ENCODE results near the gene THSD4. TPM values are rescaled to one million over a fixed set of nuclear protein-coding genes. Genes with fewer than 3 reads are reported as not detected.

THSD4 gene
- total RNA-seq, 2 donors from 2014 or later, result 16.3 to 18.8 TPM

- intact Hi-C loops (cut with DNase I), result no loop called here
- DNase-seq (ENCODE audit: low spot score), result no peak
Observed at GRCh38 chr15:71581398-71581930, 466.2 kb downstream of the THSD4 start.

- no peak for DNase-seq (ENCODE audit: low spot score)
- intact Hi-C loops (cut with DNase I), result no loop called here
Observed at GRCh38 chr15:71585159-71585558, 469.9 kb downstream of the THSD4 start.

DNA sequence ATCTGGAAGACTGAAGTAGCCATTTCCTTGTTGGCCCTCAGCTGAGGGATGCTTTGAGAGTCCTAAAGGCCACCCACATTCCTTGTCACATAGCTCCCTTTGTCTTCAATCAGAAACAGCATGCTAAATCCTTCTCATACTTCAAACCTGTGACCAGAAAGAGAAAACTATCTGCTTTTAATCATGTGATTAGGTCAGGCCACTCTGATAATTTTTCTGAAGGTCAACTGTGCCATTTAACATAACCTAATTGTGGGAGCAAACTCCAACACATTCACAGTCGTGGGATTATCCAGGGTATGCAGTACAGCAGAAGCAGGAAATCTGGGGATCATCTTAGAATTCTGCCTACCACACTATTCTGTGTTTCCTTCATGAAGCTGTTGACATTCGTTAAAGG lies 471.2 kb downstream of the THSD4 start:
- no peak for DNase-seq (ENCODE audit: low spot score)
- intact Hi-C loops (cut with DNase I), result no loop called here

GRCh38 chr15:71588746-71589145 lies 473.5 kb downstream of the THSD4 start:
- intact Hi-C loops (cut with DNase I), result no loop called here
- DNase-seq (ENCODE audit: low spot score), result no peak

DNA sequence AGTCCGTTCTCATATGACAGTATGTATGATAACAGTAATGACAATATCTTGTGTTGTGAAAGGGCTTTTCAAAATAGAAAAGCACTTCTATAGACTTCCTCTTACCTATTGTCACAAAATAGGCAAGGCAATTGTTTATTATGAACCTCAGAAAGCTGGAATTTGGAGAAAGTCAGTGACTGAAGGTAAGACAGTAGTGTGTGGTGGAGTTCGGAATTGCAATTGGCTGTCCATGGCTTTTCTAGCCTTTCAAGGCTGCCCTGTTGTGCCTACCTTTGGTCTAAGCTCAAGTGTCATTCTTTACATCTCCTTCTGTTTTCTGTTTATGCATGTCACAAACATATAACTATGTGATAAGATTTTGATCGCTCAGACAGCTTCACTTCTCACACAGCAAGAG lies 475.8 kb downstream of the THSD4 start:
- intact Hi-C loops (cut with DNase I), result no loop called here
- no peak for DNase-seq (ENCODE audit: low spot score)

DNA sequence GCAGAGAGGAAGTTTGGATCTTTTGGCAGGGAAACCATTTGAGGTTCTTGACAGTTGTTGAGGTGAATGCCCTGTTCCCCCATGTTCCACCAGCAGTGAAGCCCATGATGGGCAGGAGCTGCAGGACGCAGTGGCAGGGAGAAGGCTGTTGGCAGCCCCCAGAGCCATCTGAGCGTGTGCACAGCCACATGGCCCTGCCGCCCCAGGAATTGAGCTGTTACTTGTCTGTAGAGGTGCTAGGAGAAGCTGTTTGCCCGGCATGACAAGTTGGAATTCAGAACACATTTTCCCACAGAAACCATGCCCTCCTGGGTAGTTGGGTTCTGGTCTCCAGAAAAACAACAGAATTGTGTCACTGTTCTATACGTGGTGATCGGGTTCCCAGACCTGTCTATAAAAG lies 476.9 kb downstream of the THSD4 start:
- no peak for DNase-seq (ENCODE audit: low spot score)
- intact Hi-C loops (cut with DNase I), result no loop called here

DNA sequence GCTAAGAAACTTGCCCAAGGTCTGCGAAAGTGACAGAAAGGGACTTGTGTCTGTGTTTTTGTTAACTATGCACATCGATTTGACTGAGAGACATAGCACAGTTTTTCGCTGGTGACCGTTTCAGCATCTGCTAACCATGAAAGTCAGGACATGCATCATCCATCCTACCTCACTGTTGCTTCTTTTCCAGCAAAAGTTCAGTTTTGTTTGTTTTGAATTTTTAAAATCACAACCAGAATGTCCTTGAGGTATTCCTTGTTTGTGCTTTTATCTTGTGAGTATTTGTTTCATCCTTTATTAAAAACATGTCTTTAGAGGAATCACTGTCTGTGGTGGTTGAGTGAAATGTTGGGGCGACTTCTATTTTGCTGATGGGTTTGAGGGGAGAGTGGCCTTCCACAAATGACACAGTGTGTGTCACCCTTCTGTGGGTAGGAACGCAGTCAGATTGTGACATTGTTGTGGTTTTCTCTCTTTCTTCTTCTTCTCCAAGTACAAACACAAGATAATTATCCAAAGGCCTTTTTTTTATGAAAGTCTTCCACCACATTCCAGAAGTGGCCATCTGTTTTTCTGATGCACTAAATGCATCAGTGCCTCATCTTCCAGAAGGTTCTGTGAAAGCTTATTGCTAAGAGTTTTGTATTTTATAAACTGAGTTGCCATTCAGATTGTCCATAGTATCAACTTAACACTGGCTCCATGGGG lies 480.7 kb downstream of the THSD4 start:
- no peak for DNase-seq (ENCODE audit: low spot score)
- intact Hi-C loops (cut with DNase I), result no loop called here

DNA sequence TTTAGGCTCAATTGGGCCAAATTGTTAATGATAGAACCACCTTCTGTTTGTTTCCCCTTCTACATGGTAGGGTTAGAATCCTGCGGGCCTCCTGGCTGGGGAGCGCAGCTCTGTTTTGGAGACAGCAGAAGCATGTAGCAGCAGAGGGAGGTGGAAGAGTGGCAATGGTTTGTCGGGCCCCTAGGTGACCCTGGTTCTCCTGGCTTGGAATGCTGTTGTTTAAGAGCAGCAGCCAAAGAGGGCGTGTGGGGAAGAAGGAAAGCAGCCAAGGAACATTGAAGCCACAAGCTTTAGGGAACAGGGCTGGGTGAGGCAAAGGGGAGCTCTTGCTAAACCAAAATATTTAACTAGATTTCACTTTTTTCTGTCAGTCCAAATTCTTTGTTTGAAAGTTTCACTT lies 481.4 kb downstream of the THSD4 start:
- intact Hi-C loops (cut with DNase I), result no loop called here
- DNase-seq (ENCODE audit: low spot score), result no peak

- intact Hi-C loops (cut with DNase I), result no loop called here
- DNase-seq (ENCODE audit: low spot score), result no peak
Observed at GRCh38 chr15:71597126-71597525, 481.9 kb downstream of the THSD4 start.

GRCh38 chr15:71597637-71598036 lies 482.4 kb downstream of the THSD4 start:
- intact Hi-C loops (cut with DNase I), result no loop called here

DNA sequence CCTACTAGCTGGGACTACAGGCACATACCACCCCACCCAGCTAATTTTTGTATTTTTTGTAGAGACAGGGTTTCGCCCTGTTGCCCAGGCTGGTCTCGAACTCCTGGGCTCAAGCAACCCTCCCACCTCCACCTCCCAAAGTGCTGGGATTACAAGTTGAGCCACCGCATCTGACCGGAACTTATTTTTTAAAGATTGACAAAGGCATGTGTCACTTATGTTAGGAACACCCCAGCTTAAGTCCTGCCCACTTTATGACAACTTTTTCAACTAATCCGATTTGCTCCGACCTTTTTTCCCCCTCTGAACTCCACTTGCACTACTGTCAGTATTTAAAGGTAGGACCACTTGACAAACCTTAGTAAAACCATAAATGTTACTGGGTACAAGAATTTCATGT lies 483.5 kb downstream of the THSD4 start:
- intact Hi-C loops (cut with DNase I), result no loop called here

More at GRCh38 chr15:71597637-71598036, 482.4 kb downstream of the THSD4 start:
- no peak for DNase-seq (ENCODE audit: low spot score)

DNA sequence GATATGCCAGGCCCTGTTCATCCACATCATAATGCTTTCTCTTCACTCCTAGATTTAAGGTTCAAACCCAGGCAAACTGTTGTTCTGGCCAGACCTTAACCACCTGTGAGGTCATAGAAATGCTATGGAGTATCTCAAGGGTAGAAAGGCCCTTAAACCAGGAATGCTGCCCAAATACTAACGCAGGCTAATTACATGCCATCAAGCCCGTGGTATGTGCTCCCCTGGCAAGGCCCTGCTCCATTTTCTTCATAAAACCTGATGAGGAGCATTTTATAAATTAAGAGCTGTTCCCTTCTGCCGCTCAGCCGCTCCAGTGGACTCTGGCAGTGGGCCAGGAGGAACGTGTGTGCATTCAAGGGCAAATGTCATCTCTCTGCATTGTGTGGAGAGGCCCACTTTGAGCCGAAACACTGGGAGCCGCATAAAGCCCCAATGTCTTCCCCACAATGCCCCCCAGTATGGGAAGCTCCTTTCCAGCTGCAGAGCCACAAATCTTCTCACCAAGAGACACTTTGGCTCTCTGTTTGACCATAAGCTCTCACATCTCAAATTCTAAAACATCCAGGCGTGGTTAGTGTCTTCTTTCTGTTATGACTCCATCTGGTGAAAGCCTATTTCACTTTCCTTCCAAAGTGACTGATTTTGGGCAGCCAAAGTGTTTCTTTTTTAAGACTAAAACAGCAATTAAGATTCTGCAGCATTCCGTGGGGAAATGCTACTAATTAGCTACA lies 484.3 kb downstream of the THSD4 start:
- DNase-seq (ENCODE audit: low spot score), result no peak
- intact Hi-C loops (cut with DNase I), result no loop called here

More for the DNA sequence above, 483.5 kb downstream of the THSD4 start:
- DNase-seq (ENCODE audit: low spot score), result no peak

GRCh38 chr15:71600237-71600636 lies 485.0 kb downstream of the THSD4 start:
- DNase-seq (ENCODE audit: low spot score), result no peak
- intact Hi-C loops (cut with DNase I), result no loop called here

DNA sequence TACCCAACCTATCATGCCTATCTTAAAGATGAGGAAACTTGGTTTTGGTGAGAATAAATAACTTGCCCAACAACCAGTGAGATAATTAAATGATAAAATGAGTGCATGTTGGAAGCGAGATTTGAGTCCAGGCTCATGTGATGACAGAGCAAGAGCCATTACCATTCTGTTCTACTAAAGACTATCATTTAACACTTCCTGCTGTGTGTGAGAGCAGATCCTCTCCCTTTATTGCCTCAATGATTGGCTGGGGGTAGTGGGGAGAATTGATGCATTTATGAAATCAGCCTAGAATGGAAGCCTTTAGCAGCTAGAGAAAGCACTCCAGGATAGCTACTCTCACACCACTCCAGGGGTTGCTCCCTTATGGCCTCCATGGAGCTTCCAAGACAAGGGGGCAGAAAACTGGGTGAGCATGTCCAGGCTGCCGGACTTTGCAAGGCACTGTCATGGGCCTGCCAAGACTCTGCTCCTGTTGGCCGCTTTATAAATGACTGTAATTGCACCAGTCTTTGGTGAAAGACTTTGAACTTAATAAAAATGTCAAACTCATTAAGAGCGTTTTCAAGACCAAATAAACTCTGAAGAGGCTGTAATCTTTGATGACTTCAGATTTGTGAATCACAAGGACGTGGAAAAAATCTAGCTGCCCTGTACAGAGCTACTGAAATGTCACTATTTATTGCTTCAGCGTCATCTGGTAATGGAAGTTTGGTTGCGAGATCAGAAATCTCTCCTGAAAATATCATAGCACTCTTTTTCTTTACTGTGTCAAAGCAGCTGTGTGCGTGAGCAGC lies 486.0 kb downstream of the THSD4 start:
- intact Hi-C loops (cut with DNase I), result no loop called here
- DNase-seq (ENCODE audit: low spot score), result no peak

DNA sequence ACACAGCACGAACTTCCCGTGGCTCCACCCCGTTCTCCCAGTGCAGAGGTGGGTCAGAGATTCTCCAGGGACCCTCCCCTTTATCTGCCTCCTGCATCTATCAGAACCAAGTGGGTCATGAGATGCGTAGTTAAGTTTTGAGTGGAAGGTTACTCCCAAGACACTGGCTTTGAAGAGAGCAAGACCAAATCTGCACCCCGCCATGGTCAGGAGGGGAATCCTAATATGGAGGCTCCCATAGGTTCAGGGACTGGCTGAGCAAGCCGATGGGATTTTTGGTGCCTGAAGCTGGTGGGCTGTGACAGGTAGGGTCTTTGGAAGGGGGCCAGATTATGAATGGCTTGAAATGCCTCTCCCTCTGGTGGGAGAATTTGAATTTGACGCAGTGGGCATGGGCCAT lies 488.1 kb downstream of the THSD4 start:
- no peak for DNase-seq (ENCODE audit: low spot score)
- intact Hi-C loops (cut with DNase I), result no loop called here

DNA sequence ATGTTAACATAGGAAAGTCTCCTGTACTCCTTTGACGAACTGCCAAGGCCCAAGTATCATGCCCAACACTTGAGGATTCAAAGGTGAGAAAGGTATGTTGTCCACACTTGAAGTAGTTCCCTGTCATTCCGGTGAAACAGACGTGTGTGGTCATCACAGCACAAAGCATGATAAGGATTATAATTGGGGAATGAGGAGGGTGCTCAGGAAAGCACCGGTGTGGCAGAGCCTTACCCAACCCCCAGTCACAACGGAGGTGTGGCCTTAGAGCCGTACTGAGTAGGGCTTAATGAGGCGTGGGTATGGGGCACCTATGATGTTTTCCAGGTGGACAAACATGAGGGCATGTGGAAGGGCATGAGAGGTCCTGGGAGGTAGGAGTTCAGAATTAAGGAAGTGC lies 492.1 kb downstream of the THSD4 start:
- intact Hi-C loops (cut with DNase I), result no loop called here
- no peak for DNase-seq (ENCODE audit: low spot score)

- DNase-seq (ENCODE audit: low spot score), result no peak
- intact Hi-C loops (cut with DNase I), result no loop called here
Observed at GRCh38 chr15:71610728-71611552, 495.7 kb downstream of the THSD4 start.

GRCh38 chr15:71611553-71612396 lies 496.5 kb downstream of the THSD4 start:
- DNase-seq (ENCODE audit: low spot score), result no peak
- intact Hi-C loops (cut with DNase I), result no loop called here

Measured in posterior vena cava (tissue), 2 donors.